Measurements from ENCODE around the gene ZNF350. TPM values are rescaled to one million over a fixed set of nuclear protein-coding genes. Genes with fewer than 3 reads are reported as not detected.

The ZNF350 gene
- total and polyA plus RNA-seq, 2 of the 13 experiments (the other 11 are each of a cell fraction or from before 2014, with no cell fraction given): 3.7 to 6.9 TPM

DNA sequence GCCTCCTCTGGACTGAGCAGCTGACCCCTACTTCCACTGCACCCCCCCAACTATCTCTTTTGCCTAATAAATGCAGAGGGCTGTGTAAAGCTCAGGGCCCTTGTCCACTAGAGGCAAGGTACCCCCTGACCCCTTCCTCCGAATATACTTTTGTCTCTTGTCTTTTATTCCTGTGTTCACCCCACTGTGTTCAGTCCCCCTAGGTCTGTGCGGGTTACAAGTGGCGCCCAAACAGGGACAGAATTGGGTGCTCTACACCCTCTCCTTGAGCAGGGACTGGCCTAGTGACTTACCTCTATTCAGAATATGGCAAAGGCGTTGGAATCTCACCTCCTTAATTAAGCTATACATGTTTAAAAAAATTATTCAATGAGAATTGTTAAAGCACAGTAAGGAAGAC is 15.0 kb downstream of the ZNF350 start (continued):
- TF ChIP-seq, protein P1, sequence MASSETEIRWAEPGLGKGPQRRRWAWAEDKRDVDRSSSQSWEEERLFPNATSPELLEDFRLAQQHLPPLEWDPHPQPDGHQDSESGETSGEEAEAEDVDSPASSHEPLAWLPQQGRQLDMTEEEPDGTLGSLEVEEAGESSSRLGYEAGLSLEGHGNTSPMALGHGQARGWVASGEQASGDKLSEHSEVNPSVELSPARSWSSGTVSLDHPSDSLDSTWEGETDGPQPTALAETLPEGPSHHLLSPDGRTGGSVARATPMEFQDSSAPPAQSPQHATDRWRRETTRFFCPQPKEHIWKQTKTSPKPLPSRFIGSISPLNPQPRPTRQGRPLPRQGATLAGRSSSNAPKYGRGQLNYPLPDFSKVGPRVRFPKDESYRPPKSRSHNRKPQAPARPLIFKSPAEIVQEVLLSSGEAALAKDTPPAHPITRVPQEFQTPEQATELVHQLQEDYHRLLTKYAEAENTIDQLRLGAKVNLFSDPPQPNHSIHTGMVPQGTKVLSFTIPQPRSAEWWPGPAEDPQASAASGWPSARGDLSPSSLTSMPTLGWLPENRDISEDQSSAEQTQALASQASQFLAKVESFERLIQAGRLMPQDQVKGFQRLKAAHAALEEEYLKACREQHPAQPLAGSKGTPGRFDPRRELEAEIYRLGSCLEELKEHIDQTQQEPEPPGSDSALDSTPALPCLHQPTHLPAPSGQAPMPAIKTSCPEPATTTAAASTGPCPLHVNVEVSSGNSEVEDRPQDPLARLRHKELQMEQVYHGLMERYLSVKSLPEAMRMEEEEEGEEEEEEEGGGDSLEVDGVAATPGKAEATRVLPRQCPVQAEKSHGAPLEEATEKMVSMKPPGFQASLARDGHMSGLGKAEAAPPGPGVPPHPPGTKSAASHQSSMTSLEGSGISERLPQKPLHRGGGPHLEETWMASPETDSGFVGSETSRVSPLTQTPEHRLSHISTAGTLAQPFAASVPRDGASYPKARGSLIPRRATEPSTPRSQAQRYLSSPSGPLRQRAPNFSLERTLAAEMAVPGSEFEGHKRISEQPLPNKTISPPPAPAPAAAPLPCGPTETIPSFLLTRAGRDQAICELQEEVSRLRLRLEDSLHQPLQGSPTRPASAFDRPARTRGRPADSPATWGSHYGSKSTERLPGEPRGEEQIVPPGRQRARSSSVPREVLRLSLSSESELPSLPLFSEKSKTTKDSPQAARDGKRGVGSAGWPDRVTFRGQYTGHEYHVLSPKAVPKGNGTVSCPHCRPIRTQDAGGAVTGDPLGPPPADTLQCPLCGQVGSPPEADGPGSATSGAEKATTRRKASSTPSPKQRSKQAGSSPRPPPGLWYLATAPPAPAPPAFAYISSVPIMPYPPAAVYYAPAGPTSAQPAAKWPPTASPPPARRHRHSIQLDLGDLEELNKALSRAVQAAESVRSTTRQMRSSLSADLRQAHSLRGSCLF (CRISPR knock-in tag; IDR thresholded peaks at IDR 0.05; ENCODE audit: borderline replicate concordance): no peak
- TF ChIP-seq SMARCE1 (IDR thresholded peaks at IDR 0.05; ENCODE audit: borderline replicate concordance) (no peak), NCOR1 (IDR thresholded peaks at IDR 0.05; ENCODE audit: borderline replicate concordance, low read length) (0 out of 2 replicates have a peak, but pooled peaks have one; percentile 33)

DNA sequence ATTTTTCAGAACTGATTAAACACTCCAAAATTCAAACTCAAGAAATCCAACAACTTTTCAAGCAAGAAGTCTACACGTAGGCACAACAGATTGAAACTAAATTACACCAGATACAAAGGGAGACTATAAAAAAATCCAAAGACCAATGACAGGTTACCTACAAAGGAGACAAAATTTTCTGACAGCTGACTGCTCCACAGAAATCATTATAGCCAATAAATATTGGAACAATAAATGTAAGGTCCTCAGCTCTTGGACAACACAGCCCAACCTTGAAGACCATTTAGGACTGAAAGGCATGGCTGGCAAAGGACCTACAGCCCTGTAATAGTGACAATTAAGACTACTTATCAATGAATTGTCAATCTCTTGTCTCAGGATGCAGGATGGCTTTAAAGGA is 15.9 kb downstream of the ZNF350 start:
- H3K36me3 ChIP-seq (replicated peaks in 1 of 2; ENCODE audit: control insufficient read depth in 1 of 2, insufficient read depth in 2 of 2, low read length in 2 of 2): peaks cover 22 to 71% of the 10 kb centered on the region in 2 experiments
- ATAC-seq (no peak), DNase-seq (ENCODE audit: low spot score) (no peak), FAIRE-seq (no peak)
- ChIA-PET CTCF (ENCODE audit: low intra/inter-chr PET ratio, low total read pairs) (no interaction called here), POLR2A (no interaction called here)
- in situ Hi-C loops (cut with HindIII; ENCODE audit: extremely low pct_ligation_motif_present, low pct_unique_long_range_greater_than_20kb): no loop called here
- no peak overlapping the region for H3K9ac ChIP-seq (ENCODE audit: insufficient read depth, low read depth, low read length)
- H2AFZ ChIP-seq (ENCODE audit: low read length): no peak overlapping the region
- H3K4me3 ChIP-seq (replicated peaks in 1 of 3; ENCODE audit: insufficient read depth in 1 of 3, low read depth in 2 of 3, low read length in 3 of 3): no peak overlapping the region
- no TSS peak for BruUV-seq (replicated peaks)
- WGBS (ENCODE audit: low lambda C conversion rate): 97% methylated on average over 1 of the region's 1 CpG
- TF ChIP-seq KDM6A (CRISPR knock-in tag; IDR thresholded peaks at IDR 0.05; ENCODE audit: low read depth) (no peak), ZNF317 (CRISPR knock-in tag; IDR thresholded peaks at IDR 0.05) (peak; percentile 92)
- no peak overlapping the region for H3K27ac ChIP-seq (ENCODE audit: extremely low read length, insufficient read depth, low read length)
- no peaks in the 10 kb centered on the region for H3K4me1 ChIP-seq (ENCODE audit: insufficient read depth, low read length)
- H3K4me2 ChIP-seq (ENCODE audit: low read depth, low read length): no peak overlapping the region
- H3K9me3 ChIP-seq (ENCODE audit: low read length): peaks cover 58% of the 10 kb centered on the region
- H3K79me2 ChIP-seq (ENCODE audit: insufficient read depth, low read length): no peaks in the 10 kb centered on the region
- H3K27me3 ChIP-seq (ENCODE audit: control insufficient read depth in 1 of 2, insufficient read depth in 2 of 2, low read length in 2 of 2): no peaks in the 10 kb centered on the region
- H4K20me1 ChIP-seq (ENCODE audit: insufficient read depth, low read length): no peaks in the 10 kb centered on the region
- intact Hi-C loops (cut with micrococcal nuclease; ENCODE audit: unreplicated experiment): no loop called here

Measured in HepG2 (cell line).